ENCODE measurements around the gene MESP2.

Gene MESP2

GRCh38 chr15:89825271-89825940, 49.3 kb downstream of the MESP2 start:
- Histone ChIP-seq H3K4me1 (ENCODE audit: control insufficient read depth, insufficient read depth, low read length) (peaks cover 81% of the 10 kb centered on the region), H3K4me3 (ENCODE audit: low read length) (no peak overlapping the region), H3K9me3 (replicated peaks; ENCODE audit: low read length) (no peaks in the 10 kb centered on the region), H3K4me2 (ENCODE audit: low read length) (no peak overlapping the region), H3K9ac (ENCODE audit: low read depth, low read length) (no peak overlapping the region), H3K27me3 (ENCODE audit: control insufficient read depth, insufficient read depth, low read length) (no peaks in the 10 kb centered on the region), H3K36me3 (ENCODE audit: insufficient read depth, low read length) (no peaks in the 10 kb centered on the region)

GRCh38 chr15:89826671-89827655, 50.8 kb downstream of the MESP2 start:
- no peak overlapping the region for H3K4me3 ChIP-seq (ENCODE audit: low read length)
- peaks cover 7% of the 10 kb centered on the region for H3K36me3 ChIP-seq (ENCODE audit: insufficient read depth, low read length)
- no peaks in the 10 kb centered on the region for H3K9me3 ChIP-seq (replicated peaks; ENCODE audit: low read length)
- peaks cover 76% of the 10 kb centered on the region for H3K4me1 ChIP-seq (ENCODE audit: control insufficient read depth, insufficient read depth, low read length)
- no peak overlapping the region for H3K4me2 ChIP-seq (ENCODE audit: low read length)
- H3K9ac ChIP-seq (ENCODE audit: low read depth, low read length): no peak overlapping the region
- no peaks in the 10 kb centered on the region for H3K27me3 ChIP-seq (ENCODE audit: control insufficient read depth, insufficient read depth, low read length)

- Histone ChIP-seq H3K27me3 (ENCODE audit: control insufficient read depth, insufficient read depth, low read length) (no peaks in the 10 kb centered on the region), H3K4me3 (ENCODE audit: low read length) (no peak overlapping the region), H3K9ac (ENCODE audit: low read depth, low read length) (peak overlapping the region; percentile 31), H3K4me1 (ENCODE audit: control insufficient read depth, insufficient read depth, low read length) (peaks cover 67% of the 10 kb centered on the region), H3K4me2 (ENCODE audit: low read length) (peak overlapping the region; percentile 33), H3K9me3 (replicated peaks; ENCODE audit: low read length) (no peaks in the 10 kb centered on the region), H3K36me3 (ENCODE audit: insufficient read depth, low read length) (peaks cover 8% of the 10 kb centered on the region)
Measured at GRCh38 chr15:89827829-89828228, 51.7 kb downstream of the MESP2 start.

Data from skeletal muscle satellite cell (primary cell).